ENCODE data around the gene LDLRAD4.

DNA sequence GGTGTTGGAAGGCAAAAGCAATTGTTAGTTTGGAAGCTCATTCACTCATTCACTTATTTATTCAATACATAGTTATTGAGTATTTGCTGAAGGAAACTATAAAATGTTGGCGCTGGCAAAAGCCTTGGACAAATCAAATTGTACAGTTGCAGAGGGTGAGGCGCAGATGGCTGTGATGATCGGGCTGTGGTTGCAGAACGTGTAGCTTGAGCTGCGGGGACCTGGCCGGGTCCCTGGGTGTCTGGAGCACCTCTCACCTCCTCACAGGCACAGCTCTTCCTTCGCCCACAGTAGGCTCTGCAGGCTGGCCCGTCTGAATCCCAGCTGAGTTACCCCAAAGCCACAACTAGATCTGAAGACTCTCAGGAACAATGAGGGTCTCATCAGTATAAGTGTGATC, 72.7 kb downstream of the LDLRAD4 start:
- TF ChIP-seq USF1 (IDR thresholded peaks at IDR 0.05; ENCODE audit: borderline replicate concordance, low read depth) (no peak), POLR2AphosphoS5 (IDR thresholded peaks at IDR 0.05; ENCODE audit: low read depth, low read length) (no peak), EP300 (IDR thresholded peaks at IDR 0.05; ENCODE audit: borderline replicate concordance in 1 of 2, low read depth in 1 of 2, low read length in 1 of 2) (no peak), MAX (IDR thresholded peaks at IDR 0.05; ENCODE audit: low read depth) (no peak), NRF1 (IDR thresholded peaks at IDR 0.05; ENCODE audit: low read depth, low read length) (no peak), SIN3A (IDR thresholded peaks at IDR 0.05; ENCODE audit: borderline replicate concordance, low read depth, low read length) (no peak), NFIC (IDR thresholded peaks at IDR 0.05; ENCODE audit: borderline replicate concordance) (no peak), RFX5 (IDR thresholded peaks at IDR 0.05; ENCODE audit: low read length) (no peak), FOSL2 (IDR thresholded peaks at IDR 0.05; ENCODE audit: borderline replicate concordance, low read depth) (no peak), MXI1 (IDR thresholded peaks at IDR 0.05; ENCODE audit: low read depth, low read length) (no peak)
- TF ChIP-seq, protein P1, sequence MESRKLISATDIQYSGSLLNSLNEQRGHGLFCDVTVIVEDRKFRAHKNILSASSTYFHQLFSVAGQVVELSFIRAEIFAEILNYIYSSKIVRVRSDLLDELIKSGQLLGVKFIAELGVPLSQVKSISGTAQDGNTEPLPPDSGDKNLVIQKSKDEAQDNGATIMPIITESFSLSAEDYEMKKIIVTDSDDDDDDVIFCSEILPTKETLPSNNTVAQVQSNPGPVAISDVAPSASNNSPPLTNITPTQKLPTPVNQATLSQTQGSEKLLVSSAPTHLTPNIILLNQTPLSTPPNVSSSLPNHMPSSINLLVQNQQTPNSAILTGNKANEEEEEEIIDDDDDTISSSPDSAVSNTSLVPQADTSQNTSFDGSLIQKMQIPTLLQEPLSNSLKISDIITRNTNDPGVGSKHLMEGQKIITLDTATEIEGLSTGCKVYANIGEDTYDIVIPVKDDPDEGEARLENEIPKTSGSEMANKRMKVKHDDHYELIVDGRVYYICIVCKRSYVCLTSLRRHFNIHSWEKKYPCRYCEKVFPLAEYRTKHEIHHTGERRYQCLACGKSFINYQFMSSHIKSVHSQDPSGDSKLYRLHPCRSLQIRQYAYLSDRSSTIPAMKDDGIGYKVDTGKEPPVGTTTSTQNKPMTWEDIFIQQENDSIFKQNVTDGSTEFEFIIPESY (IDR thresholded peaks at IDR 0.05; ENCODE audit: borderline replicate concordance, low read depth), result no peak
- TF ChIP-seq, protein P2, sequence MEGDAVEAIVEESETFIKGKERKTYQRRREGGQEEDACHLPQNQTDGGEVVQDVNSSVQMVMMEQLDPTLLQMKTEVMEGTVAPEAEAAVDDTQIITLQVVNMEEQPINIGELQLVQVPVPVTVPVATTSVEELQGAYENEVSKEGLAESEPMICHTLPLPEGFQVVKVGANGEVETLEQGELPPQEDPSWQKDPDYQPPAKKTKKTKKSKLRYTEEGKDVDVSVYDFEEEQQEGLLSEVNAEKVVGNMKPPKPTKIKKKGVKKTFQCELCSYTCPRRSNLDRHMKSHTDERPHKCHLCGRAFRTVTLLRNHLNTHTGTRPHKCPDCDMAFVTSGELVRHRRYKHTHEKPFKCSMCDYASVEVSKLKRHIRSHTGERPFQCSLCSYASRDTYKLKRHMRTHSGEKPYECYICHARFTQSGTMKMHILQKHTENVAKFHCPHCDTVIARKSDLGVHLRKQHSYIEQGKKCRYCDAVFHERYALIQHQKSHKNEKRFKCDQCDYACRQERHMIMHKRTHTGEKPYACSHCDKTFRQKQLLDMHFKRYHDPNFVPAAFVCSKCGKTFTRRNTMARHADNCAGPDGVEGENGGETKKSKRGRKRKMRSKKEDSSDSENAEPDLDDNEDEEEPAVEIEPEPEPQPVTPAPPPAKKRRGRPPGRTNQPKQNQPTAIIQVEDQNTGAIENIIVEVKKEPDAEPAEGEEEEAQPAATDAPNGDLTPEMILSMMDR (IDR thresholded peaks at IDR 0.05), result no peak

All from SK-N-SH (cell line).